K562 (cell line): Measurements from ENCODE around the gene GPR32. TPM values are rescaled to one million over a fixed set of nuclear protein-coding genes. Genes with fewer than 3 reads are reported as not detected.

ENCODE experiments used
- ATF1 ChIP-seq, 2 experiments: fragments of 450-650 bp in 1 of 2; IDR thresholded peaks; 2 replicates each; pipeline ENCODE4 v1.6.1; 2016; ENCODE audit warnings: missing compliant biosample characterization in 1 of 2, missing genetic modification characterization in 1 of 2
- ATF4 ChIP-seq: fragments of 450-650 bp; formaldehyde crosslinking; IDR thresholded peaks from 2 replicates; pipeline ENCODE4 v1.4.0; 2022; ENCODE audit warnings: mild to moderate bottlenecking, moderate library complexity
- ETV5 ChIP-seq: sonication (generic); formaldehyde crosslinking; IDR thresholded peaks from 2 replicates; pipeline ENCODE4 v1.4.0; 2020; ENCODE audit warnings: low read depth, mild to moderate bottlenecking, missing genetic modification reagents
- FOXJ2 ChIP-seq: fragments of 200-800 bp; sonication (Bioruptor generic); IDR thresholded peaks from 2 replicates; pipeline ENCODE4 v1.6.1; 2016; ENCODE audit warnings: missing genetic modification characterization, missing compliant biosample characterization
- NR1H2 ChIP-seq: sonication (generic); formaldehyde crosslinking; IDR thresholded peaks from 2 replicates; pipeline ENCODE4 v1.4.0; 2020; ENCODE audit warnings: mild to moderate bottlenecking, missing genetic modification reagents
- RB1 ChIP-seq: fragments of 450-650 bp; IDR thresholded peaks from 2 replicates; pipeline ENCODE4 v1.6.1; 2017; ENCODE audit warnings: low read depth, mild to moderate bottlenecking
- RBM39 ChIP-seq: fragments of 200-400 bp; formaldehyde crosslinking; optimal IDR thresholded peaks from 2 replicates; pipeline ENCODE3; 2018; ENCODE audit warnings: low read depth, low read length
- SIN3A ChIP-seq, 2 experiments: fragments of 150-350 bp in 1 of 2; IDR thresholded peaks; 2 replicates each; pipeline ENCODE4 v1.6.1; 2011 to 2016; ENCODE audit warnings: borderline replicate concordance in 2 of 2, low read depth in 2 of 2, low read length in 2 of 2, mild to moderate bottlenecking in 2 of 2, moderate library complexity in 2 of 2; ENCODE audit not compliant: control insufficient read depth in 1 of 2
- U2AF1 ChIP-seq: fragments of 200-400 bp; formaldehyde crosslinking; optimal IDR thresholded peaks from 2 replicates; pipeline ENCODE3; 2017; ENCODE audit warnings: mild to moderate bottlenecking, low read depth, low read length, moderate library complexity
- UBTF ChIP-seq, 2 experiments: IDR thresholded peaks; 2 replicates each; pipeline ENCODE4 v1.6.1; 2012; ENCODE audit warnings: improper control_type of control experiment in 2 of 2, low read depth in 2 of 2, low read length in 2 of 2, borderline replicate concordance in 1 of 2
- YY1 ChIP-seq, 3 experiments: IDR thresholded peaks; 2 replicates each; pipeline ENCODE4 v1.6.1; 2011; ENCODE audit warnings: low read length in 2 of 3, mild to moderate bottlenecking in 2 of 3, moderate library complexity in 2 of 3, borderline replicate concordance in 1 of 3, control low read depth in 1 of 3, low read depth in 1 of 3; ENCODE audit not compliant: insufficient read depth in 3 of 3, insufficient replicate concordance in 2 of 3, control insufficient read depth in 1 of 3, insufficient read length in 1 of 3; ENCODE audit errors: extremely low read depth in 1 of 3
- ZNF12 ChIP-seq: sonication (generic); formaldehyde crosslinking; IDR thresholded peaks from 2 replicates; pipeline ENCODE4 v1.4.0; 2020; ENCODE audit warnings: mild to moderate bottlenecking, missing genetic modification reagents
- polyA plus RNA-seq, 8 experiments: library from polyadenylated mRNA; depleted of rRNA in 4 of 8; stranded (reverse) in 5 of 8; unstranded in 3 of 8; fragments of >200 nt; fragmentation: Nextera tagmentation in 2 of 8; fragmentation: Illumina TruSeq in 1 of 8; extraction: Ambion mirVana in 2 of 8; extraction: Trizol in 1 of 8; gene quantifications; 2 replicates each; pipeline versions ENCODE4 v1.2.1 to v1.2.3, GENCODE V29; 2011 to 2014; ENCODE audit warnings: inconsistent platforms in 1 of 8, missing spikeins in 1 of 8
- total RNA-seq, 7 experiments: library from RNA; depleted of rRNA in 6 of 7; stranded (reverse); fragments of >200 nt in 6 of 7; fragmentation: Illumina TruSeq in 2 of 7; extraction: Trizol in 2 of 7; gene quantifications; 2 replicates each; pipeline versions ENCODE4 v1.2.1 to v1.2.3, GENCODE V29; 2011 to 2021; ENCODE audit warnings: low replicate concordance in 1 of 7
- TF ChIP-seq, protein P1 (sequence below): IDR thresholded peaks from 2 replicates; pipeline ENCODE4 v1.6.1; 2011; ENCODE audit not compliant: insufficient read length; ENCODE audit errors: extremely low read depth
- TF ChIP-seq, protein P2 (sequence below): fragments of 250-450 bp; sonication (Bioruptor Pico); IDR thresholded peaks from 2 replicates; pipeline ENCODE4 v1.5.0; 2022; ENCODE audit warnings: mild to moderate bottlenecking
- TF ChIP-seq, protein P3 (sequence below), 2 experiments: IDR thresholded peaks; 2 replicates each; pipeline ENCODE4 v1.6.1; 2011; ENCODE audit warnings: borderline replicate concordance in 1 of 2, control low read depth in 1 of 2, low read depth in 1 of 2, low read length in 1 of 2, mild to moderate bottlenecking in 1 of 2, mixed read lengths in 1 of 2, moderate library complexity in 1 of 2; ENCODE audit not compliant: insufficient read depth in 1 of 2, insufficient read length in 1 of 2, poor library complexity in 1 of 2, severe bottlenecking in 1 of 2; ENCODE audit errors: extremely low read depth in 1 of 2

GPR32 gene
- total and polyA plus RNA-seq, 9 of the 15 experiments (the other 6 are each of a cell fraction or from before 2014, with no cell fraction given), result not detected

- peak in 1 of 2 experiments; percentile 74; a peak in 1 of 4 replicates for TF ChIP-seq UBTF (IDR thresholded peaks at IDR 0.05; ENCODE audit: borderline replicate concordance in 1 of 2, low read depth in 2 of 2, low read length in 2 of 2)
- peak; percentile 63 for TF ChIP-seq ETV5 (CRISPR knock-in tag)
- no peak for TF ChIP-seq ATF1 (CRISPR knock-in tag; IDR thresholded peaks at IDR 0.05)
- TF ChIP-seq ATF1 (tag; IDR thresholded peaks at IDR 0.05), result 0 out of 2 replicates have a peak, but pooled peaks have one; percentile 7
- TF ChIP-seq, protein P1, sequence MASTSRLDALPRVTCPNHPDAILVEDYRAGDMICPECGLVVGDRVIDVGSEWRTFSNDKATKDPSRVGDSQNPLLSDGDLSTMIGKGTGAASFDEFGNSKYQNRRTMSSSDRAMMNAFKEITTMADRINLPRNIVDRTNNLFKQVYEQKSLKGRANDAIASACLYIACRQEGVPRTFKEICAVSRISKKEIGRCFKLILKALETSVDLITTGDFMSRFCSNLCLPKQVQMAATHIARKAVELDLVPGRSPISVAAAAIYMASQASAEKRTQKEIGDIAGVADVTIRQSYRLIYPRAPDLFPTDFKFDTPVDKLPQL, result no peak
- TF ChIP-seq, protein P2, sequence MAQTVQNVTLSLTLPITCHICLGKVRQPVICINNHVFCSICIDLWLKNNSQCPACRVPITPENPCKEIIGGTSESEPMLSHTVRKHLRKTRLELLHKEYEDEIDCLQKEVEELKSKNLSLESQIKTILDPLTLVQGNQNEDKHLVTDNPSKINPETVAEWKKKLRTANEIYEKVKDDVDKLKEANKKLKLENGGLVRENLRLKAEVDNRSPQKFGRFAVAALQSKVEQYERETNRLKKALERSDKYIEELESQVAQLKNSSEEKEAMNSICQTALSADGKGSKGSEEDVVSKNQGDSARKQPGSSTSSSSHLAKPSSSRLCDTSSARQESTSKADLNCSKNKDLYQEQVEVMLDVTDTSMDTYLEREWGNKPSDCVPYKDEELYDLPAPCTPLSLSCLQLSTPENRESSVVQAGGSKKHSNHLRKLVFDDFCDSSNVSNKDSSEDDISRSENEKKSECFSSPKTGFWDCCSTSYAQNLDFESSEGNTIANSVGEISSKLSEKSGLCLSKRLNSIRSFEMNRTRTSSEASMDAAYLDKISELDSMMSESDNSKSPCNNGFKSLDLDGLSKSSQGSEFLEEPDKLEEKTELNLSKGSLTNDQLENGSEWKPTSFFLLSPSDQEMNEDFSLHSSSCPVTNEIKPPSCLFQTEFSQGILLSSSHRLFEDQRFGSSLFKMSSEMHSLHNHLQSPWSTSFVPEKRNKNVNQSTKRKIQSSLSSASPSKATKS (CRISPR knock-in tag), result no peak
- TF ChIP-seq FOXJ2, result no peak
- TF ChIP-seq ZNF12, result no peak
- peak; percentile 80; the same call in 1 of the 2 replicates for TF ChIP-seq NR1H2 (CRISPR knock-in tag)
- TF ChIP-seq, protein P3, sequence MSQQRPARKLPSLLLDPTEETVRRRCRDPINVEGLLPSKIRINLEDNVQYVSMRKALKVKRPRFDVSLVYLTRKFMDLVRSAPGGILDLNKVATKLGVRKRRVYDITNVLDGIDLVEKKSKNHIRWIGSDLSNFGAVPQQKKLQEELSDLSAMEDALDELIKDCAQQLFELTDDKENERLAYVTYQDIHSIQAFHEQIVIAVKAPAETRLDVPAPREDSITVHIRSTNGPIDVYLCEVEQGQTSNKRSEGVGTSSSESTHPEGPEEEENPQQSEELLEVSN (IDR thresholded peaks at IDR 0.05; ENCODE audit: borderline replicate concordance in 1 of 2, extremely low read depth in 1 of 2, insufficient read depth in 1 of 2, insufficient read length in 1 of 2, low read depth in 1 of 2, low read length in 1 of 2, poor library complexity in 1 of 2, severe bottlenecking in 1 of 2), result peak in 1 of 2 experiments; percentile 92
- no peak for TF ChIP-seq U2AF1
- no peak for TF ChIP-seq RBM39
- no peak for TF ChIP-seq ATF4 (CRISPR knock-in tag)
- TF ChIP-seq YY1 (IDR thresholded peaks at IDR 0.05; ENCODE audit: borderline replicate concordance in 1 of 3, control insufficient read depth in 1 of 3, extremely low read depth in 1 of 3, insufficient read depth in 3 of 3, insufficient read length in 1 of 3, insufficient replicate concordance in 2 of 3, low read depth in 1 of 3, low read length in 2 of 3), result peak in 2 of 3 experiments; percentile 76 to 81
- peak; percentile 93 for TF ChIP-seq RB1
- peak; percentile 22 to 75; a peak in 3 of 4 replicates for TF ChIP-seq SIN3A (IDR thresholded peaks at IDR 0.05; ENCODE audit: borderline replicate concordance in 2 of 2, control insufficient read depth in 1 of 2, low read depth in 2 of 2, low read length in 2 of 2)
Observed at GRCh38 chr19:50724522-50725217, 45.6 kb upstream of the GPR32 start (continued).
